ENCODE data around the gene BRIP1. TPM values are rescaled to one million over a fixed set of nuclear protein-coding genes. Genes with fewer than 3 reads are reported as not detected.

Gene BRIP1
- polyA plus RNA-seq, 1 of the 3 experiments (the other 2 are of a cell fraction), result 2.0 TPM

GRCh38 chr17:61808442-61808841 is 54.9 kb downstream of the BRIP1 start:
- no peak overlapping the region for H3K27ac ChIP-seq (ENCODE audit: low read depth in 2 of 2, low read length in 1 of 2)
- H3K36me3 ChIP-seq (replicated peaks in 1 of 2; ENCODE audit: control insufficient read depth in 1 of 2, insufficient read depth in 2 of 2, low read length in 1 of 2), result peaks cover 11 to 24% of the 10 kb centered on the region in 2 experiments
- H4K20me1 ChIP-seq (ENCODE audit: insufficient read depth), result no peaks in the 10 kb centered on the region
- ChIA-PET CTCF (no interaction called here), POLR2A (no interaction called here)
- no peak overlapping the region for H3K4me3 ChIP-seq (ENCODE audit: low read depth in 2 of 2, low read length in 1 of 2)
- 95% methylated on average over 8 of the region's 8 CpGs for WGBS (ENCODE audit: low lambda C conversion rate)
- no peaks in the 10 kb centered on the region; the same call in 1 of the 2 replicates for H3K79me2 ChIP-seq (ENCODE audit: insufficient read depth)
- no peaks in the 10 kb centered on the region for H3K9me2 ChIP-seq
- H3K9me3 ChIP-seq, result no peaks in the 10 kb centered on the region
- no peak overlapping the region for H3K4me2 ChIP-seq
- H3K27me3 ChIP-seq (ENCODE audit: insufficient read depth), result no peaks in the 10 kb centered on the region
- H3F3A ChIP-seq (replicated peaks; ENCODE audit: insufficient read depth), result peaks cover 43% of the 10 kb centered on the region
- H2AFZ ChIP-seq (ENCODE audit: low read depth), result no peak overlapping the region
- DNase-seq, result no peak
- H3K9ac ChIP-seq, result no peak overlapping the region
- peaks cover 17 to 31% of the 10 kb centered on the region in 2 experiments; a peak in 2 of 4 replicates for H3K4me1 ChIP-seq (ENCODE audit: control insufficient read depth in 1 of 2, insufficient read depth in 2 of 2, low read depth in 1 of 2, low read length in 1 of 2)
- TF ChIP-seq RCOR1 (IDR thresholded peaks at IDR 0.05; ENCODE audit: low read length) (no peak), NFIC (IDR thresholded peaks at IDR 0.05; ENCODE audit: borderline replicate concordance) (no peak), GABPA (IDR thresholded peaks at IDR 0.05; ENCODE audit: low read depth) (no peak), PBX3 (IDR thresholded peaks at IDR 0.05) (no peak), NRF1 (IDR thresholded peaks at IDR 0.05; ENCODE audit: low read depth, low read length) (no peak), SIN3A (IDR thresholded peaks at IDR 0.05; ENCODE audit: borderline replicate concordance, low read depth, low read length) (no peak), RFX5 (IDR thresholded peaks at IDR 0.05; ENCODE audit: low read length) (no peak), POLR2AphosphoS5 (IDR thresholded peaks at IDR 0.05; ENCODE audit: low read depth, low read length) (no peak), IRF3 (IDR thresholded peaks at IDR 0.05; ENCODE audit: low read depth, low read length) (no peak), JUND (IDR thresholded peaks at IDR 0.05) (no peak), RAD21 (IDR thresholded peaks at IDR 0.05; ENCODE audit: low read length) (no peak), TCF12 (IDR thresholded peaks at IDR 0.05) (no peak), EZH2phosphoT487 (IDR thresholded peaks at IDR 0.05; ENCODE audit: borderline replicate concordance, low read depth) (no peak), USF1 (IDR thresholded peaks at IDR 0.05; ENCODE audit: borderline replicate concordance, low read depth) (no peak), TAF1 (IDR thresholded peaks at IDR 0.05; ENCODE audit: borderline replicate concordance, low read depth, low read length) (no peak), FOSL2 (IDR thresholded peaks at IDR 0.05; ENCODE audit: borderline replicate concordance, low read depth) (no peak), ZBTB33 (IDR thresholded peaks at IDR 0.05; ENCODE audit: borderline replicate concordance, low read depth) (no peak), YY1 (IDR thresholded peaks at IDR 0.05; ENCODE audit: low read depth) (no peak), CTCF (IDR thresholded peaks at IDR 0.05) (no peak)

Data from SK-N-SH (cell line).